Aorta (tissue), 5 donors: ENCODE data around the gene CCT8. TPM values are rescaled to one million over a fixed set of nuclear protein-coding genes. Genes with fewer than 3 reads are reported as not detected.
A peak's percentile ranks its signal among the peaks of the same experiment; 100 is the strongest.

Experiments
- ATAC-seq: fragments of 200-7000 bp; cut with Tn5 transposase; one replicate; pipeline ENCODE4 v1.9.1; 2022; ENCODE audit warnings: moderate library complexity; ENCODE audit not compliant: low FRiP score
- DNase-seq, 2 donors: peaks; one replicate each; pipeline ENCODE4 v3.0.0-alpha.2; 2020
- H3K27ac ChIP-seq, 2 donors: one replicate each; pipeline ENCODE4 v1.5.1; 2013; ENCODE audit warnings: low read length in 2 of 2, mild to moderate bottlenecking in 2 of 2, moderate library complexity in 2 of 2, control low read depth in 1 of 2, inconsistent platforms in 1 of 2, low read depth in 1 of 2
- H3K27me3 ChIP-seq, 2 donors: one replicate each; pipeline ENCODE4 v1.6.1; 2013; ENCODE audit warnings: control low read depth in 1 of 2, low read length in 1 of 2, mild to moderate bottlenecking in 1 of 2, moderate library complexity in 1 of 2; ENCODE audit not compliant: insufficient read depth in 2 of 2, control insufficient read depth in 1 of 2
- H3K36me3 ChIP-seq, 2 donors: one replicate each; pipeline ENCODE4 v1.6.1; 2013; ENCODE audit warnings: control low read depth in 1 of 2, low read length in 1 of 2, mild to moderate bottlenecking in 1 of 2; ENCODE audit not compliant: insufficient read depth in 2 of 2, control insufficient read depth in 1 of 2
- H3K4me1 ChIP-seq, 2 donors: one replicate each; pipeline ENCODE4 v1.6.1; 2013; ENCODE audit warnings: low read length in 2 of 2, control low read depth in 1 of 2, mild to moderate bottlenecking in 1 of 2, moderate library complexity in 1 of 2; ENCODE audit not compliant: insufficient read depth in 2 of 2, control insufficient read depth in 1 of 2
- H3K4me3 ChIP-seq, 2 donors: one replicate each; pipeline ENCODE4 v1.5.1; 2013; ENCODE audit warnings: low read length in 2 of 2, control low read depth in 1 of 2, mild to moderate bottlenecking in 1 of 2
- H3K9me3 ChIP-seq: one replicate; pipeline ENCODE4 v1.6.1; 2013; ENCODE audit warnings: mild to moderate bottlenecking, low read length; ENCODE audit not compliant: control insufficient read depth
- WGBS, 2 donors: extraction: QIAGEN DNeasy Blood & Tissue Kit; methylation state at CpG; one replicate each; pipeline ENCODE4 v1.1.7; 2013; 5-methylcytosine and 5-hydroxymethylcytosine counted together
- intact Hi-C, 2 donors: fragments of 100-400 bp; cut with DNase I; formaldehyde crosslinking; loops; one replicate each; pipeline versions ENCODE4 v1.14.2 to v1.15.0; 2022
- long read RNA-seq, 2 donors: library from polyadenylated mRNA; unstranded; transcript quantifications; one replicate each; pipeline ENCODE4 v2.0.0, GENCODE V29; 2020 to 2021
- polyA plus RNA-seq, 2 donors: library from polyadenylated mRNA; stranded (reverse); fragments of 200-250 nt; gene quantifications; one replicate each; pipeline ENCODE4 v1.2.3, GENCODE V29; 2013
- total RNA-seq, 2 donors: library from RNA; stranded (reverse); fragmentation: NEBNext Ultra II Directional; extraction: Animal tissue kit (Norgen Biotek cat#: 25700); gene quantifications; one replicate each; pipeline ENCODE4 v1.2.1, GENCODE V29; 2021
- donor health status: healthy with polysubstance abuse.
- donor health status: Bipolar disorder and iron deficiency.
- donor health status: DM: no; HTN: no; CAD: no.
- donor health status: DM: no; HTN: no; CAD: no.
- donor health status: DM: yes; HTN: yes; CAD: no.

CCT8 gene
- 100 to 1,000 TPM in 1 of 2 donors, 10 to 100 TPM in 1; 88.7 to 129 TPM for total RNA-seq
- polyA plus RNA-seq = 100 to 1,000 TPM; 106 to 130 TPM
- long read RNA-seq, donor 1, transcript CCT8-201 (15 exons, 2,005 nt) = major isoform, 715 of 800 reads
- long read RNA-seq, donor 1, partial matches to known transcripts = 38 of 800 reads
- long read RNA-seq, donor 1, other reads (novel, unspliced or antisense) = 44 of 800 reads
- long read RNA-seq, donor 2, transcript CCT8-201 (15 exons, 2,005 nt) = major isoform, 48 of 59 reads
- long read RNA-seq, donor 2, partial matches to known transcripts = 5 of 59 reads
- long read RNA-seq, donor 2, other reads (novel, unspliced or antisense) = 5 of 59 reads

GRCh38 chr21:29073222-29074006 is at the start of gene CCT8:
TSS of gene CCT8 (minus strand) at chr21:29073648. CDS start at chr21:29073590, 58 bp downstream.
- peak; percentile 99 for ATAC-seq
- Histone ChIP-seq H3K4me1 (peaks cover 0 to 4% of the 10 kb centered on the region in 2 donors), H3K4me3 (peak within 1 kb of the TSS; percentile 52 to 95), H3K9me3 (no peaks in the 10 kb centered on the region), H3K27me3 (no peaks in the 10 kb centered on the region), H3K27ac (peak within 1 kb of the TSS; percentile 34 to 43), H3K36me3 (no peaks in the 10 kb centered on the region)
- 0% methylated on average over 60 to 62 of the region's 62 CpGs for WGBS, 2 donors
- intact Hi-C loops = loop anchor here in 1 of 2 donors (5.0 kb wide), 1 partner anchor 584 kb away; no protein-coding TSS in a partner anchor
- peak; percentile 100 for DNase-seq

- Histone ChIP-seq H3K27me3 (no peaks in the 10 kb centered on the region), H3K27ac (no peak overlapping the region), H3K9me3 (no peaks in the 10 kb centered on the region), H3K4me1 (no peaks in the 10 kb centered on the region), H3K4me3 (no peak overlapping the region), H3K36me3 (no peaks in the 10 kb centered on the region)
- ATAC-seq (no peak), DNase-seq (no peak)
- intact Hi-C loops = no loop called here
- WGBS, 2 donors = 98 to 100% methylated on average over 1 of the region's 1 CpG
Measured at GRCh38 chr21:29121759-29122158, 48.3 kb upstream of the CCT8 start.

- H3K27ac ChIP-seq = no peak overlapping the region
- no peak overlapping the region for H3K4me3 ChIP-seq
- 85 to 89% methylated on average over 3 of the region's 3 CpGs for WGBS, 2 donors
- no peaks in the 10 kb centered on the region for H3K36me3 ChIP-seq
- intact Hi-C loops = no loop called here
- DNase-seq = no peak
- no peaks in the 10 kb centered on the region for H3K9me3 ChIP-seq
- no peaks in the 10 kb centered on the region for H3K27me3 ChIP-seq
- no peak for ATAC-seq
- H3K4me1 ChIP-seq = no peaks in the 10 kb centered on the region
Measured at GRCh38 chr21:29117372-29117955, 44.0 kb upstream of the CCT8 start.

GRCh38 chr21:29115899-29116298 is 42.5 kb upstream of the CCT8 start:
- 88 to 89% methylated on average over 8 of the region's 8 CpGs for WGBS, 2 donors
- intact Hi-C loops = no loop called here
- H3K4me1 ChIP-seq = no peaks in the 10 kb centered on the region
- H3K36me3 ChIP-seq = no peaks in the 10 kb centered on the region
- H3K27me3 ChIP-seq = no peaks in the 10 kb centered on the region
- H3K27ac ChIP-seq = no peak overlapping the region
- H3K9me3 ChIP-seq = no peaks in the 10 kb centered on the region
- no peak for DNase-seq
- no peak overlapping the region for H3K4me3 ChIP-seq
- ATAC-seq = no peak

- ATAC-seq = no peak
- intact Hi-C loops = no loop called here
- no peaks in the 10 kb centered on the region for H3K4me1 ChIP-seq
- no peak for DNase-seq
- no peaks in the 10 kb centered on the region for H3K36me3 ChIP-seq
- 78 to 82% methylated on average over 5 of the region's 5 CpGs for WGBS, 2 donors
- no peaks in the 10 kb centered on the region for H3K27me3 ChIP-seq
- H3K4me3 ChIP-seq = no peak overlapping the region
- H3K9me3 ChIP-seq = no peaks in the 10 kb centered on the region
- no peak overlapping the region for H3K27ac ChIP-seq
Measured at GRCh38 chr21:29114765-29115500, 41.5 kb upstream of the CCT8 start.

- WGBS, 2 donors = 85 to 93% methylated on average over 3 of the region's 3 CpGs
- Histone ChIP-seq H3K27ac (no peak overlapping the region), H3K27me3 (no peaks in the 10 kb centered on the region), H3K4me3 (no peak overlapping the region), H3K4me1 (no peaks in the 10 kb centered on the region), H3K9me3 (no peaks in the 10 kb centered on the region), H3K36me3 (peaks cover 0 to 5% of the 10 kb centered on the region in 2 donors)
- DNase-seq (no peak), ATAC-seq (no peak)
- intact Hi-C loops = no loop called here
Measured at GRCh38 chr21:29105218-29105617, 31.8 kb upstream of the CCT8 start.

GRCh38 chr21:29104239-29104708 is 30.8 kb upstream of the CCT8 start:
- Histone ChIP-seq H3K27ac (no peak overlapping the region), H3K4me1 (no peaks in the 10 kb centered on the region), H3K36me3 (peaks cover 0 to 5% of the 10 kb centered on the region in 2 donors), H3K9me3 (no peaks in the 10 kb centered on the region), H3K4me3 (no peak overlapping the region), H3K27me3 (no peaks in the 10 kb centered on the region)
- no peak for ATAC-seq
- intact Hi-C loops = no loop called here
- 74 to 82% methylated on average over 7 of the region's 7 CpGs for WGBS, 2 donors
- no peak for DNase-seq

- peaks cover 0 to 5% of the 10 kb centered on the region in 2 donors for H3K36me3 ChIP-seq
- WGBS, 2 donors = 80 to 86% methylated on average over 2 of the region's 2 CpGs
- no peak overlapping the region for H3K27ac ChIP-seq
- no peak for ATAC-seq
- H3K4me3 ChIP-seq = no peak overlapping the region
- H3K4me1 ChIP-seq = no peaks in the 10 kb centered on the region
- no peaks in the 10 kb centered on the region for H3K9me3 ChIP-seq
- no peak for DNase-seq
- intact Hi-C loops = no loop called here
- no peaks in the 10 kb centered on the region for H3K27me3 ChIP-seq
Measured at GRCh38 chr21:29102791-29103257, 29.4 kb upstream of the CCT8 start.
